NOMO-1 treated with dmso at 0.1 percent for 144 hours (cell line): ENCODE data around the gene SEMA3C.
"Not testable (repeated sequence)": the region's sequence is repeated elsewhere in the genome, so short reads cannot be mapped to it uniquely, and the experiment has no call there.

ENCODE experiments used
- DNase-seq: peaks from one replicate; lab custom pipeline; 2025; ENCODE audit not compliant: unreplicated experiment; lab: John Stamatoyannopoulos, UW

The SEMA3C gene

GRCh38 chr7:80929619-80930018 is 10.8 kb upstream of the SEMA3C start:
- no peak for DNase-seq

GRCh38 chr7:80926955-80927354 is 8.1 kb upstream of the SEMA3C start:
- not testable (repeated sequence) for DNase-seq

- DNase-seq, result peak; percentile 55
Measured at GRCh38 chr7:80924090-80924489, 5.2 kb upstream of the SEMA3C start.

GRCh38 chr7:80923211-80923612 is 4.4 kb upstream of the SEMA3C start:
- no peak for DNase-seq

GRCh38 chr7:80922253-80923049 is 3.6 kb upstream of the SEMA3C start:
- no peak for DNase-seq

GRCh38 chr7:80921130-80921529 is 2.3 kb upstream of the SEMA3C start:
- DNase-seq, result no peak

- peak; percentile 72 for DNase-seq
Measured at GRCh38 chr7:80918399-80918798, 452 bp downstream of the SEMA3C start.

GRCh38 chr7:80916770-80917741 is 1.8 kb downstream of the SEMA3C start:
- no peak for DNase-seq

GRCh38 chr7:80910228-80910627 is 8.6 kb downstream of the SEMA3C start:
- DNase-seq, result no peak

- no peak for DNase-seq
Measured at GRCh38 chr7:80908360-80908797, 10.5 kb downstream of the SEMA3C start.

- no peak for DNase-seq
Measured at GRCh38 chr7:80907612-80908011, 11.2 kb downstream of the SEMA3C start.

- no peak for DNase-seq
Measured at GRCh38 chr7:80907141-80907601, 11.7 kb downstream of the SEMA3C start.

GRCh38 chr7:80905334-80905733 is 13.5 kb downstream of the SEMA3C start:
- DNase-seq, result no peak

GRCh38 chr7:80902716-80903308 is 16.0 kb downstream of the SEMA3C start:
- no peak for DNase-seq

GRCh38 chr7:80902019-80902418 is 16.8 kb downstream of the SEMA3C start:
- no peak for DNase-seq

GRCh38 chr7:80900583-80901576 is 18.0 kb downstream of the SEMA3C start:
- DNase-seq, result peak; percentile 57

GRCh38 chr7:80896906-80897598 is 21.8 kb downstream of the SEMA3C start:
- DNase-seq, result no peak

- DNase-seq, result no peak
Measured at GRCh38 chr7:80895056-80895455, 23.8 kb downstream of the SEMA3C start.

- no peak for DNase-seq
Measured at GRCh38 chr7:80891259-80891544, 27.6 kb downstream of the SEMA3C start.
